ENCODE results near the gene ELANE.

ELANE gene

GRCh38 chr19:821231-821824, 30.8 kb upstream of the ELANE start:
- TF ChIP-seq POLR2A (IDR thresholded peaks at IDR 0.05; ENCODE audit: extremely low read depth, insufficient read length) = no peak
- no peak for TF ChIP-seq MAX (IDR thresholded peaks at IDR 0.05; ENCODE audit: low read depth, low read length)
- no peak for TF ChIP-seq MYC (IDR thresholded peaks at IDR 0.05; ENCODE audit: low read depth, low read length)
- TF ChIP-seq, protein P1, sequence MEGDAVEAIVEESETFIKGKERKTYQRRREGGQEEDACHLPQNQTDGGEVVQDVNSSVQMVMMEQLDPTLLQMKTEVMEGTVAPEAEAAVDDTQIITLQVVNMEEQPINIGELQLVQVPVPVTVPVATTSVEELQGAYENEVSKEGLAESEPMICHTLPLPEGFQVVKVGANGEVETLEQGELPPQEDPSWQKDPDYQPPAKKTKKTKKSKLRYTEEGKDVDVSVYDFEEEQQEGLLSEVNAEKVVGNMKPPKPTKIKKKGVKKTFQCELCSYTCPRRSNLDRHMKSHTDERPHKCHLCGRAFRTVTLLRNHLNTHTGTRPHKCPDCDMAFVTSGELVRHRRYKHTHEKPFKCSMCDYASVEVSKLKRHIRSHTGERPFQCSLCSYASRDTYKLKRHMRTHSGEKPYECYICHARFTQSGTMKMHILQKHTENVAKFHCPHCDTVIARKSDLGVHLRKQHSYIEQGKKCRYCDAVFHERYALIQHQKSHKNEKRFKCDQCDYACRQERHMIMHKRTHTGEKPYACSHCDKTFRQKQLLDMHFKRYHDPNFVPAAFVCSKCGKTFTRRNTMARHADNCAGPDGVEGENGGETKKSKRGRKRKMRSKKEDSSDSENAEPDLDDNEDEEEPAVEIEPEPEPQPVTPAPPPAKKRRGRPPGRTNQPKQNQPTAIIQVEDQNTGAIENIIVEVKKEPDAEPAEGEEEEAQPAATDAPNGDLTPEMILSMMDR (IDR thresholded peaks at IDR 0.05; ENCODE audit: low read depth, low read length) = no peak
- H3K4me3 ChIP-seq (ENCODE audit: low read depth, low read length) = peak overlapping the region; percentile 74

GRCh38 chr19:821825-822503, 30.1 kb upstream of the ELANE start, which contains the start of gene PLPPR3:
TSS of gene PLPPR3 (minus strand) at chr19:821955. CDS start at chr19:821559, 396 bp downstream.
- DNase-seq (ENCODE audit: low read depth) = peak; percentile 75
- peak within 1 kb of the TSS; percentile 74 for H3K4me3 ChIP-seq (ENCODE audit: low read depth, low read length)
- TF ChIP-seq MYC (IDR thresholded peaks at IDR 0.05; ENCODE audit: low read depth, low read length) (no peak), MAX (IDR thresholded peaks at IDR 0.05; ENCODE audit: low read depth, low read length) (no peak), POLR2A (IDR thresholded peaks at IDR 0.05; ENCODE audit: extremely low read depth, insufficient read length) (peak; percentile 14)
- TF ChIP-seq, protein P1 (IDR thresholded peaks at IDR 0.05; ENCODE audit: low read depth, low read length) = no peak

More at GRCh38 chr19:821231-821824, 30.8 kb upstream of the ELANE start:
- DNase-seq (ENCODE audit: low read depth) = no peak

DNA sequence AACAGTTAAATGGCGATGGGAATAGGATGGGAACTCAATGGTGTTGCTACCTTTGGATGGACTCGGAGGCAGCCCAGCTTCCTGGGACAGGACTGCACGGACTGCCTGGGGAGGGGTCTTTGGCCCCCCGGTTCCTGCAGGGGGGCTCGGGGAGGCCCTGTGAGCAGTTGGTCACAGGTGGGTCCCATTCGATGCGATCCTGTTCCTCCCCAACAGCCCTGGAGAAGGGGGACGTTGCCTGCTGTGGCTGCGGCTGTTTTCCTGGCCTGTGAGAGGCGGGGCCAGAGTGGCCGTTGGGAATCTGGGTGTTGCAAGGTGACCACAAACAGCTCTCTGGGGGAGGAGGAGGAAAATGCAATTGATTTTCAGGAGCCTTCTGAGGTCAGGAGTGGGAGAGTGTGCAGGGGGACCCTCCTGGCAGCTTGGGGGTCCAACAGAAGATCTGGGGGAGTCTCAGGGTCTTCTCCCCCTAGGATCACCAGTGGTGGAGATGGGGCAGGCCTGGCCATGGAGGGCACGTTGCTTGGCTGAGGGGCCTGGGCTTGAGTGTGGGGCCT, 28.5 kb upstream of the ELANE start:
- H3K4me3 ChIP-seq (ENCODE audit: low read depth, low read length) = peak overlapping the region; percentile 51
- peak; percentile 83 for DNase-seq (ENCODE audit: low read depth)
- peak; percentile 58; the same call in 1 of the 2 replicates for TF ChIP-seq MYC (IDR thresholded peaks at IDR 0.05; ENCODE audit: low read depth, low read length)
- peak; percentile 31 for TF ChIP-seq MAX (IDR thresholded peaks at IDR 0.05; ENCODE audit: low read depth, low read length)
- TF ChIP-seq, protein P1 (IDR thresholded peaks at IDR 0.05; ENCODE audit: low read depth, low read length) = no peak
- TF ChIP-seq POLR2A (IDR thresholded peaks at IDR 0.05; ENCODE audit: extremely low read depth, insufficient read length) = peak; percentile 46

- TF ChIP-seq POLR2A (IDR thresholded peaks at IDR 0.05; ENCODE audit: extremely low read depth, insufficient read length) (peak; percentile 55), MYC (IDR thresholded peaks at IDR 0.05; ENCODE audit: low read depth, low read length) (peak; percentile 38; the same call in 1 of the 2 replicates), MAX (IDR thresholded peaks at IDR 0.05; ENCODE audit: low read depth, low read length) (0 out of 2 replicates have a peak, but pooled peaks have one; percentile 29)
- TF ChIP-seq, protein P1 (IDR thresholded peaks at IDR 0.05; ENCODE audit: low read depth, low read length) = no peak
- H3K4me3 ChIP-seq (ENCODE audit: low read depth, low read length) = peak overlapping the region; percentile 46
- peak; percentile 78 for DNase-seq (ENCODE audit: low read depth)
Observed at GRCh38 chr19:824885-825284, 27.2 kb upstream of the ELANE start.

DNA sequence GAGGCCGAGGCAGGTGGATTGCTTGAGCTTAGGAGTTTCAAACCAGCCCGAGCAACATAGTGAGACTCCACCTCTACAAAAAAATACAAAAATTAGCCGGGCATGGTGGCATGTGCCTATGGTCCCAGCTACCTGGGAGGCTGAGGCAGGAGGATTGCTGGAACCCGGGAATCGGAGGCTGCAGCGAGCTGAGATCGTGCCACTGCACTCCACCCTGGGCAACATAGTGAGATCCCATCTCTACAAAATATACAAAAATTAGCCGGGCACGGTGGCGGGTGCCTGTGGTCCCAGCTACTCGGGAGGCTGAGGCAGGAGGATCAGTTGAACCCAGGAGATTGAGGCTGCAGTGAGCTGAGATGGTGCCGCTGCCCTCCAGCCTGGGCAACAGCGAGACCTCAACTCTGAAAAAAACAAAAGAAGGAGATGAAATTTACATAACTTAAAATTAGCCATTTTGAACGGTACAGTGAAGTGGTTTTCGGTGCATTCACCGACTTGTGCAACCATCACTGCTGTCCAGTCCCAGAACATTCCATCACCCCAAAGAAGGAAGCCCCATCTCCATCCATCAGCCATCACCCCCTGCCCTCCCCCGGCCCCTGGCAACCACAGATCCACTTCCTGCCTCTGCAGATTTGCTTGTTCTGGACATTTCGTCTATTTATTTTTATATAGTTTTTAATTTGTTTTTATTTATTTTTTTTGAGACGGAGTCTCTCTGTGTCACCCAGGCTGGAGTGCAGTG, 26.0 kb upstream of the ELANE start:
- H3K4me3 ChIP-seq (ENCODE audit: low read depth, low read length) = no peak overlapping the region
- peak; percentile 59 for DNase-seq (ENCODE audit: low read depth)
- TF ChIP-seq, protein P1 (IDR thresholded peaks at IDR 0.05; ENCODE audit: low read depth, low read length) = no peak
- no peak for TF ChIP-seq MYC (IDR thresholded peaks at IDR 0.05; ENCODE audit: low read depth, low read length)
- no peak for TF ChIP-seq MAX (IDR thresholded peaks at IDR 0.05; ENCODE audit: low read depth, low read length)
- no peak for TF ChIP-seq POLR2A (IDR thresholded peaks at IDR 0.05; ENCODE audit: extremely low read depth, insufficient read length)

Data from NB4 (cell line).